NCI-H146 treated with DMSO at 0.1 percent for 48 hours (cell line): ENCODE measurements around the gene FNDC4.
A peak's percentile ranks its signal among the peaks of the same experiment; 100 is the strongest.

ENCODE experiments used
- DNase-seq: peaks from one replicate; lab custom pipeline; 2025; ENCODE audit not compliant: unreplicated experiment; lab: John Stamatoyannopoulos, UW

The FNDC4 gene

DNA sequence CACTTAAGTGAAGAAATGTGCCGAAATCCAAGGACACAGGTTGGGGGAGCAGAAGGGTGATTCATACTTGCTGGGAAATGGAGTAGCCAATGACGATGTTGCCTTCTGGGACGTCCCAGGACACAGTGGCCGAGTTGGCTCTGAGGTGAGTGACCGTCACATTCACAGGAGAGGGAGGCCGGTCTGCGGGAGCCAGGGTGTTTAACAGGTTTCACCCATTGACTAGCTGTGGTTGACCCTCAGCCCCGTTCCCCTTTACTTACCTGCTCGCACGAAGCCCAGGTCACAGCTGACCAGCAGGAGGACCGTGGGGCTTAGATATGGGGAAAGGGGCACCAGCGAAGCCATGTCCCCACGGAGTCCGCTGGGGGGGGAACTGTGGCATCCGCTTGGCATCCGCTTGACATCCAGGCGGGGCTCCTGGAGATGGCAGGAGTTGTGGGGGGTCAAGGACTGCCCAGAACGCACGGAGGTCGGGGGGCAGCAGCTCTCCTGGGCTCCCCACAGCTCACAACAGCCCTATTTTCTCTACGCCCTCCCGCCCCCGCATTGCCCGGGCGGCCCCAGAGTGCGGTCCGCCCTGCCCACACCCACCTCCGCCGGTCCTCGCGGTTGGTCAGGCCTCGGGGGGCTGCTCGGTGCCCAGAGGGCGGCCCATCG, 586 bp downstream of the FNDC4 start:
- DNase-seq: no peak

DNA sequence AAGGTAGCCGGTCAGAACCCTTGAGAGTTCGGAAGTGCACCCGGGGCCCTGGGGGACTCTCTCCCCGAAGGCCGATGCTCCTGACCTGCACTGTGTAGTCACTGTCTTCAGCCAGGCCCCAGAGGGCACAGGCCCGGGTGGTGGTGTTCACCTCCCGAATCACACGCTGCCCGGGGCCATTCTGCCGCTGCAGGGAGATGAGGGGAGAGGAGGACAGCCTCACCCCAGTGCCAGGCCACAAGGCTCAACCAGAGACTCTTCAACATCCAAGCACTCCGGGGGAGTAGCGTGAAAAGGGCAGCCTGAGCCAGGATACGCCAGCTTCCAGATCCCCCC, 1.1 kb downstream of the FNDC4 start:
- no peak for DNase-seq

DNA sequence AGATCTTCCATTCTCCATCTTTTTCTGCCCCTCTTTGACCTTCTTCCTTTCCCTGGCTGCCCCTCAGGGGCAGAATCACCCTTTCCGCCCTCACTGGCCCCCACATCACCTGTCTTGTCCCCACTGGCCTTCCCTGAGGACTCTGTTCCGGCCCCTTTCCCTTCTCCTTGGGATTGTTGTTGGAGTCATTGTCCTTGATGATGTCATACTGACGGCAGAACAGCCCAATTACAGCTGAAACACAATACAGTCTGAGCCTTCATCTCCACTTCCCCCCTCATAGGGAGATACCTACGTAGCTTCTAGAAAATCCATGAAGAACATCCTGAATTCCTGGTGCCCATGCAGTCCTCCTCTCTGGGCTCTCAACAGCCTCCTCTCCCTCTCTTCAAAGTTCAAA, 2.4 kb downstream of the FNDC4 start:
- no peak for DNase-seq

DNA sequence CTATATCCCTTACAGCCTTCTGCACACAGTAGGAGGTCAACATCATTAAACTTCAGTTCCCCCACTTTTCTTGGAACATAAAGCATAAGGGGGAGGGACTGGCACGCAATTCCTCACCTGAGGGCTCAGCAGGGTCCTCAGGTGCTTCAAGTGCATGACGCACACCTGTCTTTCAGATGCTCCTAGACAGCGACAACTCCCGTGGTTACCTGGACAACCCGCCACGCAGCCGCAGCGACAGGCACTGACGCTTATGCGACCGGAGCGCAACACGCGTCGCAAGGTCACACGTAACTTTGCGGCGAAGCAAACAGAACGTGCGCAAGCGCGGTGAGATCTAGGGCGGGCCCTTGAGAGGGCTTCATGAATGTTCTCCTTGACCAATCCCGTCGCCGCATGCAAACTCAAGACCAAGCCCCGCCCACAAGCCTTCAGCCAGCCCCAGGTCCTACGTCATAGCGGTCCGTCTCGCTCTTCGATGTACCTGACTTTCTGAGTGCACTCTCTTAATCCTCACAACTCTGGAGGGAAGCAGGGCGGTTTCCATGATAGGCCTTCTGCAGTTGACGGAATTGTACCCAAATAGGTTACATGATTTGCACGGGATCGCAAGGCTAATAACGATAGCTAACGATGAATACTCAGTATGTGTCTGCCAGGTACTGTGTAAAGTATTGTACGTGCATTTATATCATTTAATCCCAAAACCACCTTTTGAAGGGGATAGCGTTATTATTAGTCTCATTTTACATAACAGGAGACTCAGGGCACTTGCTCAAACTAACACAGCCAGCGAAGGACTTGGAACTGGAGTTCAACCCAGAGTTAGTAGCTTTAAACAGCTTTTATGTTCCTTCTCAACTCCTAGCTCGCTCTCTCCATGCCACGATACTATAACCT, 5.3 kb downstream of the FNDC4 start, which contains the start of gene IFT172:
Gene IFT172 (minus strand): TSS at position 246 of the 900 bp plus-strand sequence. CDS start 90 bp downstream, at position 156.
- peak; percentile 99 for DNase-seq

DNA sequence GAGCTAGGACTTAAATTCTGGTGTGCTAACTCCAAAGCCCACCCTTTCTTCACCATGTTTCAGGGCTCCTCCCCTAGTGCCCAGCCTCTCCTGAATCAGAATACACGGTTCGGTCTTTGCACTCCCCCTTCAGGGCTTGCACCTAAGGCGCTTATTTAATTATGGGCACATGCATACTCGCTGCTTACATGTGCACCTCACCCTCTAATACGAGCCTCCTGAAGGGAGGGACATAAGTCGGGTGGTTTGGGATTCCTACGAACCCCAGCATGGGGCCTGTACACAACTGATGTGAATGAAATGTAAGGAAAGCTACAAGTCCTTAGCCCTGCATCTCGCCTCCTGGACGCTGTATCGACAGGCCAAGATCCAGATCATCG, 5.9 kb downstream of the FNDC4 start:
- DNase-seq: peak; percentile 47

DNA sequence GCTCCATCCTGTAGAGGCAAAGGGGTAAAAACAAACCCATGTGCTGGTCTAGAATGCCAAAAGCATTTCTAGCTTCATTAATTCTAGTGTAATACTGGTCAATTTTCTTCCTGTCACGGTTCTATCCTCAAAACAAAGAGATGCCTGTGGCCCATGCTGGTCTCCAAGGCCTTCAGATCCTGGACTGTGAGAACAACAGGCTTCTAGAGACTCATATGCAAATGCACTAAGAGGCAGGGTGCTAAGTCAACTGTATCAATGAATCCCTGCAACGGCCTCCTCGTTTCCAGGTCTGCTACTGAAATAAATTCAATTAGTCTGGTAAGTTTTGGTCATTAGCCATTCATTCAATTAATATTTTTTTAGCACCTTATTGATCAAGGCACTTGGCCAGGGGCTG, 9.5 kb downstream of the FNDC4 start:
- DNase-seq: no peak

- DNase-seq: no peak
These were observed 23.0 kb downstream of the FNDC4 start for GRCh38 chr2:27471961-27472360.

- no peak for DNase-seq
These were observed 30.6 kb downstream of the FNDC4 start for GRCh38 chr2:27464443-27464842.

DNA sequence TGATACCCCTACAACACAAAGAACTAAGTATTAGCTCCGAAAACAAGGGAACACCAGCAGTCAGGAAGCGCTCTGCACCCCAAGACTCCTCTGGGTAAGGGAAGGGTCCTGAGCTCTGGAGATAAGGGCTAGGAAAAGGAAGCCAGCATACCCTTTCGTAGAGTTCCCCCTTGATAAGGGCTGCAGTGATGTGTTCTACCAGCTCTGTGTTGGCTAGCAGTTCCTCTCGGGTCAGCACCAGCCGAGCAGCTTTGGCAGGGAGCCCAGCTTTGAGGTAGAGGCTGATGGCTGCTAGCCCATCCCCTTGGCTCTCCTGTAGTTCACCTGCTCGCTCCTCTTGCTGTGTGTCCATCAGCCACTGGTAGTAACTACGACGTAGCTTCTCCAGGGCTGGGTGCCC, 33.9 kb downstream of the FNDC4 start:
- DNase-seq: no peak

GRCh38 chr2:27453968-27454367, 41.0 kb downstream of the FNDC4 start:
- no peak for DNase-seq

- DNase-seq: no peak
These were observed 43.9 kb downstream of the FNDC4 start for GRCh38 chr2:27451095-27451494.

- peak; percentile 80 for DNase-seq
These were observed 46.6 kb downstream of the FNDC4 start for GRCh38 chr2:27448381-27448780.

DNA sequence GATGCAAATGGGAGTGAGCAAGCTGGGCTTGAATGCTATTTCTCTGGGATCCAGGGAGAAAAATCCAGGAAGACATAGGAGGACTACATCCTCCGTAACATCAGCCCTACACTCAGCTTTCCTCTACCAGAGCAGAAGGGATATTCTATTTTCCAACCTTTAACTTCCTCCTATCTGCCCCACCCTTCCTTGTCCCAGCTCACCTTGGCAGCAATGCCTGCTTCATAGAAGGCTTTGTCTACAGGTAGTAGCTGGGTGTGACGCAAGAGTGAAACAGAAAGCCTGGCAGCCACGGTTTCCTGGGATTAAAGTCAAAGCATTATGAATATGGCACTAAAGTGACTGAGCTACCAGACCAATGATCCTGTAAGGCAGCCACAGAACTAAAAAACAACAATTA, 48.9 kb downstream of the FNDC4 start:
- DNase-seq: no peak

DNA sequence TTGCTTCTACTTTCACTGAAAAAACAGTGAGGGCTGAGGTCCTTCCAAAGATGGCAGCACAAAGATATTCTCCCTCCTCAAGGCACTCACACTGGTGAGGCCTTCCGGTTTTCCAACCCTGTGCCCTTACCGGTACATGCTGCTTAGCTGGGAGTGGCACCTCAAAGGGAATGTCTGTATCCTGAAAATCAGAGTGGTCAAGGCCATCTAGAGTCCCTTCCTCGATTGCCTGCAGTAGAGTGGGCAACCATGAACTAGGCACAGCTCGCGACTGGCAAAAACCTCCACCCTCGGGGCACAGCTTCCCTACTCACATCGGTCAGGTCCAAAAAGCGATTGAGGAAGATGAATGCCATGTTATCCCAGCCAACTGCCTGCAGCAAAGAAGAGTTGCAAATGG, 49.4 kb downstream of the FNDC4 start:
- DNase-seq: no peak

GRCh38 chr2:27445155-27445554, 49.8 kb downstream of the FNDC4 start:
- DNase-seq: no peak

DNA sequence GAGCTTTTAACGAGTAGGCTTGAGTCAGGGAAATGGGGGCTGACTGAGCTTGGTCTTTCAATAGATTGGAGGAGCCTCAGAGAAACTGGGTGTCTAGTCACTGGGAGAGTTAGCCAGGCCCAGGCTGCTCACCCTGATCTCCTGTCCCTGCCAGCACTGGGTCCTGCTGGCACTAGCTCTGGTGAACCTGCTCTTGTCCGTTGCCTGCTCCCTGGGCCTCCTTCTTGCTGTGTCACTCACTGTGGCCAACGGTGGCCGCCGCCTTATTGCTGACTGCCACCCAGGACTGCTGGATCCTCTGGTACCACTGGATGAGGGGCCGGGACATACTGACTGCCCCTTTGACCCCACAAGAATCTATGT, 52.1 kb downstream of the FNDC4 start:
- no peak for DNase-seq

GRCh38 chr2:27441958-27442919, 52.8 kb downstream of the FNDC4 start, which contains the start of gene KRTCAP3:
KRTCAP3 (plus strand) TSS chr2:27442381; CDS start chr2:27442413, 32 bp downstream.
- peak; percentile 47 for DNase-seq
